B cell (primary cell): Measurements from ENCODE around the gene PYCR2. TPM values are rescaled to one million over a fixed set of nuclear protein-coding genes. Genes with fewer than 3 reads are reported as not detected.

Experiments
- ATAC-seq: fragments of 200-7000 bp; cut with Tn5 transposase; one replicate; pipeline ENCODE4 v1.10.0; 2021; ENCODE audit warnings: low read depth, mild to moderate bottlenecking, moderate number of reproducible peaks, moderate library complexity
- CTCF ChIA-PET: fragments of 350-600 bp; sonication (Branson Sonifier 250); formaldehyde crosslinking; loops from one replicate; lab custom pipeline; 2021; ENCODE audit warnings: antibody characterized with exemption, inconsistent platforms; lab: Charles Lee
- POLR2A ChIA-PET: fragments of 350-600 bp; sonication (Branson Sonifier 250); formaldehyde crosslinking; loops from one replicate; lab custom pipeline; 2021; ENCODE audit warnings: antibody characterized with exemption; lab: Charles Lee
- DNase-seq: peaks from one replicate; pipeline ENCODE4 v3.0.0; 2013
- H2AFZ ChIP-seq: 2 replicates; pipeline ENCODE4 v1.6.1; 2012; ENCODE audit warnings: mild to moderate bottlenecking, low read depth, low read length; ENCODE audit not compliant: insufficient read depth, poor library complexity, severe bottlenecking
- H3K27ac ChIP-seq, 2 donors: 1 replicate in 1 of 2; 2 replicates in 1 of 2; pipeline ENCODE4 v1.5.1; 2012 to 2013; ENCODE audit warnings: low read length in 2 of 2, mild to moderate bottlenecking in 2 of 2, moderate library complexity in 1 of 2
- H3K27me3 ChIP-seq, 4 experiments: fragments of 200-600 bp in 1 of 4; sonication (generic) in 1 of 4; replicated peaks in 1 of 4; 1 replicate in 2 of 4; 2 replicates in 2 of 4; pipeline versions ENCODE4 v1.6.1 to v1.7.0; 2013 to 2016; ENCODE audit warnings: low read length in 3 of 4, mild to moderate bottlenecking in 2 of 4, mixed read lengths in 1 of 4, moderate library complexity in 1 of 4; ENCODE audit not compliant: insufficient read depth in 4 of 4, control insufficient read depth in 3 of 4; ENCODE audit errors: control extremely low read depth in 1 of 4
- H3K36me3 ChIP-seq, 2 experiments: replicated peaks in 1 of 2; 1 replicate in 1 of 2; 2 replicates in 1 of 2; pipeline versions ENCODE4 v1.6.1 to v1.7.1; 2013; ENCODE audit warnings: low read length in 1 of 2; ENCODE audit not compliant: insufficient read depth in 2 of 2, control insufficient read depth in 1 of 2; ENCODE audit errors: control extremely low read depth in 1 of 2, extremely low read depth in 1 of 2
- H3K4me1 ChIP-seq, 2 donors: fragments of 200-600 bp in 1 of 2; sonication (generic) in 1 of 2; 1 replicate in 1 of 2; 2 replicates in 1 of 2; pipeline versions ENCODE4 v1.5.1 to v1.6.1; 2013 to 2017; ENCODE audit warnings: low read length in 2 of 2; ENCODE audit not compliant: control insufficient read depth in 2 of 2, insufficient read depth in 2 of 2
- H3K4me2 ChIP-seq: replicated peaks from 2 replicates; pipeline ENCODE3; 2012; ENCODE audit warnings: mild to moderate bottlenecking, low read depth, low read length; ENCODE audit not compliant: poor library complexity, severe bottlenecking
- H3K4me3 ChIP-seq, 5 experiments: fragments of 200-600 bp in 1 of 5; sonication (generic) in 1 of 5; 1 replicate in 3 of 5; 2 replicates in 2 of 5; pipeline versions ENCODE4 v1.5.1 to v1.7.0; 2011 to 2016; ENCODE audit warnings: low read length in 4 of 5, mild to moderate bottlenecking in 4 of 5, low read depth in 2 of 5, control low read depth in 1 of 5, moderate library complexity in 1 of 5; ENCODE audit not compliant: insufficient read depth in 1 of 5; ENCODE audit errors: control extremely low read depth in 1 of 5, extremely low read depth in 1 of 5
- H3K79me2 ChIP-seq: fragments of 200-600 bp; sonication (generic); one replicate; pipeline ENCODE4 v1.6.0; 2016; ENCODE audit warnings: low read length; ENCODE audit not compliant: control insufficient read depth, insufficient read depth
- H3K9ac ChIP-seq: fragments of 200-600 bp; sonication (generic); 2 replicates; pipeline ENCODE4 v1.6.1; 2017; ENCODE audit warnings: mild to moderate bottlenecking, low read length, moderate library complexity
- H3K9me3 ChIP-seq, 3 donors: one replicate each; pipeline versions ENCODE4 v1.6.1 to v1.7.1; 2013; ENCODE audit warnings: low read length in 2 of 3; ENCODE audit not compliant: control insufficient read depth in 2 of 3, insufficient read depth in 1 of 3; ENCODE audit errors: control extremely low read depth in 1 of 3
- H4K20me1 ChIP-seq: 2 replicates; pipeline ENCODE4 v1.6.0; 2012; ENCODE audit warnings: mild to moderate bottlenecking, low read length; ENCODE audit not compliant: insufficient read depth, control insufficient read depth, poor library complexity, severe bottlenecking
- H3K27ac Mint-ChIP-seq: one replicate; pipeline ENCODE4 v1.8.0; 2021; ENCODE audit warnings: mixed read lengths
- H3K27me3 Mint-ChIP-seq: one replicate; pipeline ENCODE4 v1.8.0; 2021; ENCODE audit warnings: mixed read lengths
- H3K4me1 Mint-ChIP-seq: one replicate; pipeline ENCODE4 v1.8.0; 2021; ENCODE audit warnings: mixed read lengths
- H3K4me3 Mint-ChIP-seq: one replicate; pipeline ENCODE4 v1.8.0; 2021; ENCODE audit warnings: mixed read lengths
- H3K9me3 Mint-ChIP-seq: one replicate; pipeline ENCODE4 v1.8.0; 2022; ENCODE audit warnings: mixed read lengths; ENCODE audit not compliant: insufficient read depth
- CTCF ChIP-seq: fragments of 200-600 bp; IDR thresholded peaks from one replicate; pipeline ENCODE4 v1.8.0; 2022; ENCODE audit warnings: antibody characterized with exemption, mild to moderate bottlenecking
- EZH2 ChIP-seq: IDR thresholded peaks from 2 replicates; pipeline ENCODE4 v1.6.1; 2012; ENCODE audit warnings: borderline replicate concordance, low read depth, mild to moderate bottlenecking, moderate library complexity, low read length; ENCODE audit not compliant: insufficient read depth, poor library complexity, severe bottlenecking
- WGBS: methylation state at CpG from one replicate; pipeline ENCODE4 v1.1.5; 2013; ENCODE audit warnings: missing lambda C conversion rate; ENCODE audit not compliant: insufficient coverage; 5-methylcytosine and 5-hydroxymethylcytosine counted together
- intact Hi-C: fragments of 100-400 bp; cut with micrococcal nuclease; formaldehyde crosslinking; loops from one replicate; pipeline ENCODE4 v1.10.0; 2022
- polyA plus RNA-seq: library from polyadenylated mRNA; depleted of rRNA; stranded (reverse); fragments of >200 nt; gene quantifications from 2 replicates; pipeline ENCODE4 v1.2.3, GENCODE V29; 2012
- total RNA-seq, 2 donors: library from RNA; stranded (reverse); fragments of 120-200 nt in 1 of 2; gene quantifications; 1 replicate in 1 of 2; 2 replicates in 1 of 2; pipeline versions ENCODE4 v1.2.3 to v1.2.4, GENCODE V29; 2013 to 2022

PYCR2 gene
- total and polyA plus RNA-seq, 2 donors (not counting 1 experiment from before 2014, with no cell fraction given) = 113 to 134 TPM

GRCh38 chr1:225961659-225962439, 37.8 kb upstream of the PYCR2 start:
- no peak for TF ChIP-seq EZH2
- no peak for TF ChIP-seq CTCF
- 75% methylated on average over 4 of the region's 20 CpGs for WGBS
- ChIA-PET POLR2A (no interaction called here), CTCF (interaction anchor here (0.7 to 3.2 kb wide), 13 partner anchors 13 to 1926 kb away, joined by 3 to 11 read pairs (median 3); partner anchors contain the start of gene TMEM63A)
- Histone ChIP-seq H3K36me3 (no peaks in the 10 kb centered on the region), H3K79me2 (no peaks in the 10 kb centered on the region), H3K9ac (no peak overlapping the region), H3K9me3 (no peaks in the 10 kb centered on the region), H4K20me1 (no peaks in the 10 kb centered on the region), H3K27ac (no peak overlapping the region), H3K4me1 (peaks cover 0 to 5% of the 10 kb centered on the region in 2 donors), H2AFZ (no peak overlapping the region), H3K27me3 (peaks cover 0 to 7% (median 0%) of the 10 kb centered on the region in 4 experiments), H3K4me2 (no peak overlapping the region), H3K4me3 (no peak overlapping the region)
- no peaks in the 10 kb centered on the region for H3K27me3 Mint-ChIP-seq
- no peak overlapping the region for H3K4me3 Mint-ChIP-seq
- H3K27ac Mint-ChIP-seq = no peak overlapping the region
- intact Hi-C loops = loop anchor here (2.0 kb wide), 1 partner anchor 235 kb away; no protein-coding TSS in a partner anchor
- no peak for DNase-seq
- H3K9me3 Mint-ChIP-seq = no peaks in the 10 kb centered on the region
- ATAC-seq = no peak
- peaks cover 2% of the 10 kb centered on the region for H3K4me1 Mint-ChIP-seq

- H3K79me2 ChIP-seq = no peaks in the 10 kb centered on the region
- H3K36me3 ChIP-seq = no peaks in the 10 kb centered on the region
- H3K9me3 Mint-ChIP-seq = no peaks in the 10 kb centered on the region
- DNase-seq (no peak), ATAC-seq (no peak)
- ChIA-PET POLR2A (no interaction called here), CTCF (interaction anchor here (1.1 kb wide), 1 partner anchor 180 kb away, joined by 4 read pairs; the partner anchor contains the start of gene SRP9)
- H3K4me2 ChIP-seq = no peak overlapping the region
- H3K4me1 Mint-ChIP-seq = peaks cover 2% of the 10 kb centered on the region
- peaks cover 0 to 14% (median 2%) of the 10 kb centered on the region in 4 experiments for H3K27me3 ChIP-seq
- no peaks in the 10 kb centered on the region for H4K20me1 ChIP-seq
- H3K27me3 Mint-ChIP-seq = peaks cover 13% of the 10 kb centered on the region
- H3K4me3 ChIP-seq = no peak overlapping the region
- intact Hi-C loops = no loop called here
- H3K27ac ChIP-seq = no peak overlapping the region
- WGBS = 100% methylated on average over 2 of the region's 3 CpGs
- no peak overlapping the region for H3K4me3 Mint-ChIP-seq
- H3K9ac ChIP-seq = no peak overlapping the region
- TF ChIP-seq EZH2 = no peak
- TF ChIP-seq CTCF = no peak
- H3K9me3 ChIP-seq = no peaks in the 10 kb centered on the region
- no peak overlapping the region for H3K27ac Mint-ChIP-seq
- peaks cover 0 to 5% of the 10 kb centered on the region in 2 donors for H3K4me1 ChIP-seq
- no peak overlapping the region for H2AFZ ChIP-seq
Observed at GRCh38 chr1:225958041-225958440, 34.0 kb upstream of the PYCR2 start.
